Stimulated activated CD4-positive, alpha-beta T cell treated with anti-CD3 and anti-CD28 coated beads, Interleukin-4, amount 100 ng/mL, for 4 hours (primary cell): ENCODE data around the gene HMGB4.

Experiments
- DNase-seq, 2 experiments: peaks; one replicate each; pipeline ENCODE4 v3.0.0-alpha.2; 2020

Gene HMGB4

GRCh38 chr1:33863779-33864178 is at the start of gene HMGB4:
HMGB4 (plus strand) TSS chr1:33864079; CDS start chr1:33864192, 113 bp downstream.
- DNase-seq = no peak

DNA sequence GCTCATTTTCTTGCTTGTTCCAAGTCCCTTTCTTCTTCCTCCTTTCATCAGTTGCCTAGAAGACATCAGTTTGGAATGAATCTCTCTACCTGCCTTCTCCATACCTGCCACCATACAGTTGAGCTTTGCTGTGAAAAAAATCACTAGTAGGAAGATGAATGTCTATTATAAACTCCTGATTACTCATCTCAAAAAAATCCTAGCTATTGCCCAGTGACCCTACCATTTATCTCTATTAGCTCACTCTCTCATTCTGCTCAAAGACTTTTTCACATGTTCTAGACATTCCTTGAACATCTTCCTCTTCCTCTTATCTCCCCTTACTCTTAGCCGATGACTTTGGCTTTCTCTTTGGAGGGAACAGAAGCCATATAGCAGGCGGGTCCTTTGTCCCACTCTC is 49.7 kb upstream of the HMGB4 start:
- DNase-seq = no peak

DNA sequence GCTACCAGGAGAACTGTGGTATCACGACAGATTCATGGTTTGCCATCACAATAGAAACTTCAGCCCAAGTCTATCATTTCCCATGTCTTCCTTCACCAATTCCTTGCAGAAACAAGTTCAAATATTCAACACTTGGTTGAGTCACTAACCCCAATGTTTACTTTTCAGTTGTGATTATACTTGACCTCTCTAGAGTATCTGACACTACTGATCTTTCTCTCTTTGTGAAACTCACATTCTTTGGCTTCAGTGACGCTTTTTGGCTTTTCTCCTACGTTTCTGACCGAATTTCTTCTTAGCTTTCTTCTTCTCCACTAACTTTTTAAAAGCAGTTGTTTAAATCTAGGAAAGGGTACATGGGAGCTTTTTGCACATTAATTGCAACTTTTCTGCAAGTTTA is 48.8 kb upstream of the HMGB4 start:
- DNase-seq = no peak

DNA sequence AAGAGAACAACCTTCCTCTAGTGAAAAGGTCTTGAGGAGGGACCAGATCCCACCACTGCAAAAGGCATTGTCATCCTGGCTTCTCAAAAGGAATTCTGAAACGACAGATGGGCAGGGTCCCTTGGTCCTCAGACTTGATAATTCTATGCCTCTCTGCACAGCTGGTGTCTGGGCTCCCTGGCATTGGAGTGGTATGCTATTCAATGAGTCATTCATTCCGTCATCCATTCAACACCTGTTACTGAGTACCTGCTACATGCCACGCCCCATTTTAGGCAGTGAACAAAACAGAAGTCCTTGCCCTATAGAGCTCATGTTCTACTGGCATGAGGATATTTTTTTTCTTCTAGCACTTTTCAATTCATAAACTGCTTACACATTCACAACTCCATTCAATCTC is 45.8 kb upstream of the HMGB4 start:
- no peak for DNase-seq

GRCh38 chr1:33819290-33819912 is 44.5 kb upstream of the HMGB4 start:
- DNase-seq = no peak

GRCh38 chr1:33819913-33820311 is 44.0 kb upstream of the HMGB4 start:
- DNase-seq = no peak

DNA sequence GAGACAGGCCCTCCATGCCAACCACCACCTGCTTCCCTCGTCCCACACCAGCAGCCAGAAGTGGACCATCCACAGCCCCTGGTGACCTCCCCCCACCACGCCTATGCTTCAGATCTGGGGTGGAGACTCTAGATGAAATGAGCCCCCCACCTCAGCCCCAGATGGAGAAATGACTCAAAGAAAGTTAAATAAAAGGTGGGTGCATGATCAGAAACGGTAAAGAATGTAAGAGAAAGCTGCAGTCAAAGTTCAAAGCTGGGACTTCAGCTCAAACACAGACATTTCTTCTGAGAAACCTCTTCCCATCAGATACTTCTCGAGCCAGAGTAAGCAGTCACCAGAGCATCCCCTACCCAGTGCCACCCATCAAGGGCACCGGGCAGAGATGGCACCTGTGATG is 43.1 kb upstream of the HMGB4 start:
- DNase-seq = no peak

GRCh38 chr1:33821291-33821690 is 42.6 kb upstream of the HMGB4 start:
- DNase-seq = no peak

- DNase-seq = no peak
Measured at GRCh38 chr1:33822396-33822795, 41.5 kb upstream of the HMGB4 start.

DNA sequence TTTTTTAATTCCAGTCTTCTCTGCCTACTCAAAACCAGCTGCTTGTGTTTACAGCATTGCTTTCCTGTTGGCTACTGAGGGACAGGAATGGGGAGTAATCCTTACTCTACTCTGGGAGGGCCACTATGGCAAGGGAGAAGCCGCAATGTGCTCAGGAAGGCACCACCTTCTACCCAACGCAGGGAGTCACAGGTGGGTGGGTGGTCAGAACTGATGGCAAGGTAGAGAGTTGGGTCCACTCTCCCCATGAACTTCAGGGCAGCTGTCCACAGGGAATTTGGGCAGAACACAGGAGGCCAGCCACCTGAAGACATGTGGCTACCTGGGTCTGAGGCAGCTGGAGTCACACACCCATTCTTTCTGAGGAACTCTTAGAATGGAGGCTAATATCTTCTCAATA is 40.5 kb upstream of the HMGB4 start:
- DNase-seq = no peak

GRCh38 chr1:33823830-33824229 is 40.0 kb upstream of the HMGB4 start:
- DNase-seq = no peak

DNA sequence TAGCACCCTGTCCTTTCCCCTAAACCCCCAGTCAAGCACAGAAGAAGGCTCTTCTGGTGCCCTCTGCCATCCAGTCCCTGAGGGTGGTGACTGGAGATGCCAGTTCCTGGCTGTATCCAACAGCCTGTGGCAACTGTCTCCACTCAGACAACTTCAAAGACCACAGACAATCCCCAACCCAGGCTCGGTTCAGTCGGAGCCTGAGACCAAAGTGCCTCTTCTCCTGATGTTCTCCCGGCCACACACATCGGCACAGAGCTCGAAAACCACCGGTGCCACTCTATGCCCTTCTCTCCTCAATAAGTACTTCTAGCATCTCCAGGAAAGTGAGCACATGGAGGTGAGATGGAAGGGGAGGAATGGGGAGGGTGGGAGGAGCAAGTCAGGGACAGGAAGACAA is 39.6 kb upstream of the HMGB4 start:
- no peak for DNase-seq

DNA sequence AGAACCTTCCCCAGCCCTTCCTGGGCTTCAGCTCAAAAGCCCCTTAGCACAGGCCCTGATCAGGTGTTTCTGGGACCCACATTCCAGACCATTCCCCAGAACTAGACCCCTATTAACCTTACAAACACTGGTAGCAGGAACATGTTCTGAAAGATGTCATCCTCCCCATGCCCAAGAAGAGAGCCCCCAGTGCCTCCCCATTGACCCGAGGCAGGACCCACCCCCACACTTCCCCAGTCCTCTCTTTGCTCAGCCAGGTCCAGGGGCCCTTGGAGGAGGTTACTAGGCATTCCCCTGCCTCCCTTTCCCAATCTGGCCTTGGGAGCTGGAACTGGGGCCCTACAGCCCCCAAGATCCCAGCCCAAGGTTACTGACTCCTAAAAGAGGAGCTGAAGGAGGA is 38.9 kb upstream of the HMGB4 start:
- no peak for DNase-seq

DNA sequence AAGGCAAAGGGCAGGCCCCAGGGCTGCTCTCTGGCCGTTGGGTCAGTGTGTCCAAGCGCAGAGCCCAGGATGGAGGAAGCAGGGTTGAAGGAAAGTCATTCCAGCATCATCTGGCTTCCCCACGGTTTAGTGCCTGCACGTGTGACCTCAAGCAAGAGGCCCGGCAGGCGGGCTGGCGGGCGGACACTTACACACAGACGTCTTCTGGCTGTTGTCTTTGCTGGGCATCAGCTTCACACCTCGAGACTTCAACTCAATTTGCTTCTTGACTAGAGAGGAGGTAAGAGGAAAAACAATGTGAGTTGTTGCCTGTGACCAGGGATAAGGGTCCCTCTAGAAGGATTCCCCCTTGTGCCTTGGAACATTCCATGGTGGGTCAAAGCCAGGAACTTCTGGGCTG is 38.4 kb upstream of the HMGB4 start:
- DNase-seq = no peak

- no peak for DNase-seq
Measured at GRCh38 chr1:33826311-33826710, 37.6 kb upstream of the HMGB4 start.

DNA sequence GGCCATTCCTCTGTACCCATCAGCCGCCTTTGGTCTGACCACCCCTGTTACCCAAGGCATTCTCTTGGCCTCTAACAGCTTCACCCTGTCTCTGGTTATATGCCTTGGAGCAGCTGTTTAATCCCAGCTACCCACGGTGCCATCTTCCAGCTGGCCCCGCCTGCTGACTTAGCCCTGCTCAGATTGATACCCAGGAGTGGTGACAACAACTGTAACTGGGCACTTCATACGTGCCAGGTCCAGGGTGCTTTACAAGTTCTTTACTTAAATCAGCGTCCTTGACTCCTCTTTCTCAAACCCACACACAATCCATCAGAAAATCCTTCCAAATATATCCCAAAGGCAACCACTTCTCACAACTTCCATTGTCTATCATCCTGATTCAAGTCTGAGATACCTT is 37.2 kb upstream of the HMGB4 start:
- no peak for DNase-seq

DNA sequence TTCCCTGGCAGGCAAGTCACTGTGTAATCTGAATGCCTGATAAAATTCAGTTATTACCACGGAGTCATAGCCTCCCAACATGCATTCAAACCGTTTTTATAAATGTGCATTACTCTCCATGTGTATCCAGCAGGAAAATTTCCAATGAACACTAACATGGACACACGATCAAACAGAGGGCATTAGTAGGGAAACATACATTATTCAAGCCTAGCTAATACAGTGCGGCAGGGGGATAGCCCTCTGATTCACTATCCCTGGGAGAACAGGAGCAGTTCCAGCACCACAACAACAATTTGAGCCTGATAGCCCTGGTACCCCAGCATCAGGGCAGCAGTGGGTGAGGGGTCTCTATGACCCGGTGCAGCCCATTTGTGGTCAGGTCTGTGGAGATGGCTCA is 35.8 kb upstream of the HMGB4 start:
- DNase-seq = no peak

DNA sequence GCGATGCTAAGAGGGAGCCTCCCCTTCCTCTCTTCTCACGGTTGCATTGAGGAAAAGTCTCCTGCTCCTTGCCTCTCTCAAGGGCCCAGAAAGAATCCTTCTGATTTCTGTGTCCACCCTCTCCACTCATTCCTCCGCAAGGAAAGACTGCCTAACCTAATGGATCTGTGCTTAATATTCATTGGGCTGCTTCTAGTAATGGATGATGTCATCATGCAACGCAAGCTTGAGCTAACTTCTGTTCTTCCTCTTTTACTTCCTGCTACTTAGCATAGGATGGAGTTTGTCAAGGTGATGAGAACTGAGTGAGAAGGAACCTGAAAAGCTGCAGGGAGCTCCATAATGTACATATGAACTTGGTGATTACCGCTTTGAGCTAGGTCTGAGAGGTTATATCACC is 35.2 kb upstream of the HMGB4 start:
- no peak for DNase-seq

GRCh38 chr1:33836911-33837310 is 27.0 kb upstream of the HMGB4 start:
- DNase-seq = no peak

DNA sequence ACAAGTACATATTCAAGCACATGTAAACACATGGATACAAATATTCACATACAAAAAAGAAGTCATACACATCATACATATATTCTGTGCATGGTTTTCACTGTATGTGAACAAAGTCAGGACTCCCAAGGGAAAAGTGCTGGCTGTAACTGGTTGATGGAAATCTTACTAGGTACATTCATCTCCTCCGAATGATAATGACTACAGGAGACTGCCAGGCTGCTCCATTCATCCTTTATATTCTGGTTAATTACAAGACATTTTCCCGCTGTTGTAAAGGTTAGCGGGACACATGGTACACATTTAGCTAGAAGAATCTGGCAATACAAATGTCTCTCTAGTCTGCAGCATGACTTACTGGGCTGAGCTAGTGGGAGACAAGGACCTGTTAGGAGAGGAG is 26.2 kb upstream of the HMGB4 start:
- no peak for DNase-seq

- DNase-seq = no peak
Measured at GRCh38 chr1:33841494-33841893, 22.4 kb upstream of the HMGB4 start.

DNA sequence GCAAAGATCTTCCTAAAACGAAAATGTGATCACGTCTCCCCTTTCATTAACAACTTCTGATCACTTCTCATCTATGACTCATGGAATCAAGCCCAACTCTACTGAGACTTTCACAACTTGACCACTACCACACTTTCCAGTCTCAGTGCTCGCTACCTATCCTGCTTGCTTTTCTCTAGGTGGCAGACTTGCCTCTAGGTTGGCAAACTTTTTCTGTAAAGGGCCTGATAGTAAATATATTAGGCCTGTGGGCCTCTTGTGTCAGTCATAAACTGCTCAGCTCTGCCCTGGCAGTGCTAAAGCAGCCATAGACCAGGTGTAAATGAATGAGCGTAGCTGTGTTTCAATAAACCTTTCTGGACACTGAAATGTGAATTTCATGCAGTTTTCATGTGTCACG is 21.5 kb upstream of the HMGB4 start:
- no peak for DNase-seq

- no peak for DNase-seq
Measured at GRCh38 chr1:33844166-33844565, 19.7 kb upstream of the HMGB4 start.

DNA sequence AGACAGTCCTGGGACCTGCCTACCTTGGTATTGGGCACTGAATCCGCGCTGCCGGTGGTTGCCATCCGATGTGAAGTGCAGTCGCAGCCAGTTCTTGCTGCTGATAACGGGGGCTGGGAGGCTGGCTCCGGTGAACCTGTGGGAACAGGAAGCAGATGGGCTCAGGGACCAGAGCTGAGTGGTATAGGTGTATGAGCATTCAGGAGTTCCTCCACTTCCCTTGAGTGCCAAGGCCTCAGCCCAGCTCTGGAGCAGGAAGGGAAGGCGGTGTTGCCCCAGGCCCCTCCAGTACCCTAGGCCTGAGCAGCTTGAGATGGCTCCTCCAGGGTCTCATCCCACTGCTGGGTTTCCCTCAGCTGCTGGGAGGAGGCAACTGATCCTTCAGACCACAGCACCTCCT is 17.0 kb upstream of the HMGB4 start:
- DNase-seq = no peak

- no peak for DNase-seq
Measured at GRCh38 chr1:33848205-33848937, 15.5 kb upstream of the HMGB4 start.
